Endothelial cell of umbilical vein (primary cell): ENCODE results near the gene NPLOC4. TPM values are rescaled to one million over a fixed set of nuclear protein-coding genes. Genes with fewer than 3 reads are reported as not detected.
A peak's percentile ranks its signal among the peaks of the same experiment; 100 is the strongest.

Experiments used
- BruUV-seq: library from RNA; stranded (reverse); fragments of 400-500 nt; replicated peaks from 2 replicates; lab custom pipeline; 2021; lab: Mats Ljungman, UMichigan
- CTCF ChIA-PET: fragments of 300-600, 350-600 bp; sonication (Branson Sonifier 250); formaldehyde crosslinking; loops from one replicate; lab custom pipeline; 2021; ENCODE audit warnings: antibody characterized with exemption, inconsistent platforms; lab: Charles Lee
- POLR2A ChIA-PET: fragments of 300-600, 350-600 bp; sonication (Branson Sonifier 250); formaldehyde crosslinking; loops from one replicate; lab custom pipeline; 2021; ENCODE audit warnings: antibody characterized with exemption, inconsistent platforms; lab: Charles Lee
- DNase-seq: peaks from one replicate; pipeline ENCODE4 v3.0.0-alpha.2; 2011; ENCODE audit warnings: low read depth, low spot score
- FAIRE-seq: peaks from 2 replicates; lab custom pipeline; 2011; peaks lifted over from hg19 to GRCh38; lab: Jason Lieb, UNC
- H2AFZ ChIP-seq: 2 replicates; pipeline ENCODE4 v1.6.0; 2012; ENCODE audit warnings: low read depth, low read length, control low read depth, inconsistent platforms
- H3K27ac ChIP-seq: 2 replicates; pipeline ENCODE4 v1.5.1; 2011; ENCODE audit warnings: low read depth, mild to moderate bottlenecking, control low read depth, low read length, moderate library complexity; ENCODE audit not compliant: insufficient read depth
- H3K27me3 ChIP-seq, 2 experiments: 2 replicates each; pipeline versions ENCODE4 v1.6.0 to v1.6.1; 2011; ENCODE audit warnings: low read length in 2 of 2, mixed read lengths in 1 of 2; ENCODE audit not compliant: control insufficient read depth in 2 of 2, insufficient read depth in 2 of 2
- H3K36me3 ChIP-seq, 2 experiments: 2 replicates in 1 of 2; 3 replicates in 1 of 2; pipeline ENCODE4 v1.5.1; 2011; ENCODE audit warnings: low read length in 2 of 2, mild to moderate bottlenecking in 1 of 2, moderate library complexity in 1 of 2; ENCODE audit not compliant: control insufficient read depth in 2 of 2, insufficient read depth in 2 of 2; ENCODE audit errors: extremely low read depth in 1 of 2
- H3K4me1 ChIP-seq: 3 replicates; pipeline ENCODE4 v1.5.1; 2011; ENCODE audit warnings: mild to moderate bottlenecking, low read length; ENCODE audit not compliant: control insufficient read depth, insufficient read depth; ENCODE audit errors: extremely low read depth
- H3K4me2 ChIP-seq: 2 replicates; pipeline ENCODE4 v1.6.1; 2011; ENCODE audit warnings: low read length, control low read depth, mixed read lengths; ENCODE audit not compliant: insufficient read depth
- H3K4me3 ChIP-seq, 3 experiments: fragments of 200-600 bp in 1 of 3; sonication (generic), shearing (Covaris generic) in 1 of 3; replicated peaks in 1 of 3; 2 replicates each; pipeline ENCODE4 v1.5.1; 2011 to 2016; ENCODE audit warnings: control low read depth in 3 of 3, low read length in 3 of 3, mild to moderate bottlenecking in 2 of 3, inconsistent platforms in 1 of 3, low read depth in 1 of 3, moderate library complexity in 1 of 3; ENCODE audit not compliant: insufficient read depth in 1 of 3
- H3K79me2 ChIP-seq: 2 replicates; pipeline ENCODE4 v1.6.0; 2012; ENCODE audit warnings: low read length, inconsistent platforms; ENCODE audit not compliant: control insufficient read depth, insufficient read depth
- H3K9ac ChIP-seq: replicated peaks from 2 replicates; pipeline ENCODE3; 2011; ENCODE audit warnings: low read length, control low read depth; ENCODE audit not compliant: insufficient read depth; ENCODE audit errors: extremely low read depth
- H3K9me1 ChIP-seq: replicated peaks from 3 replicates; pipeline ENCODE4 v1.6.0; 2011; ENCODE audit warnings: mild to moderate bottlenecking, low read length; ENCODE audit not compliant: control insufficient read depth, insufficient read depth; ENCODE audit errors: extremely low read depth
- H3K9me3 ChIP-seq: replicated peaks from 2 replicates; pipeline ENCODE4 v1.5.1; 2012; ENCODE audit warnings: low read length, inconsistent platforms; ENCODE audit not compliant: control insufficient read depth, insufficient read depth
- H4K20me1 ChIP-seq: replicated peaks from 2 replicates; pipeline ENCODE3; 2011; ENCODE audit warnings: mild to moderate bottlenecking, low read length; ENCODE audit not compliant: control insufficient read depth, insufficient read depth; ENCODE audit errors: extremely low read depth
- EZH2 ChIP-seq: IDR thresholded peaks from 2 replicates; pipeline ENCODE4 v1.6.1; 2012; ENCODE audit warnings: borderline replicate concordance, low read depth, mild to moderate bottlenecking, moderate library complexity, low read length, inconsistent platforms; ENCODE audit not compliant: severe bottlenecking
- FOS ChIP-seq: IDR thresholded peaks from 2 replicates; pipeline ENCODE4 v1.6.1; 2011; ENCODE audit warnings: mild to moderate bottlenecking, low read length, moderate library complexity, borderline replicate concordance; ENCODE audit not compliant: insufficient read depth
- GATA2 ChIP-seq: IDR thresholded peaks from 2 replicates; pipeline ENCODE4 v1.7.0; 2011; ENCODE audit warnings: low read depth, mild to moderate bottlenecking, moderate library complexity, mixed read lengths, low read length; ENCODE audit not compliant: insufficient read length, insufficient read depth
- JUN ChIP-seq: IDR thresholded peaks from 2 replicates; pipeline ENCODE4 v1.6.1; 2011; ENCODE audit warnings: borderline replicate concordance, low read depth; ENCODE audit not compliant: insufficient read length, insufficient read depth
- MYC ChIP-seq: IDR thresholded peaks from one replicate; pipeline ENCODE4 v1.6.1; 2011; ENCODE audit warnings: mild to moderate bottlenecking, low read depth, low read length
- POLR2A ChIP-seq: IDR thresholded peaks from 2 replicates; pipeline ENCODE4 v1.6.1; 2012; ENCODE audit warnings: low read depth, mild to moderate bottlenecking, control low read depth, low read length
- POLR2AphosphoS5 ChIP-seq: IDR thresholded peaks from 2 replicates; pipeline ENCODE4 v1.6.1; 2012; ENCODE audit warnings: low read depth, mild to moderate bottlenecking, control low read depth, low read length, moderate library complexity; ENCODE audit not compliant: insufficient read depth
- dilution Hi-C: fragments of 300-500 bp; cut with MboI; formaldehyde crosslinking; loops from one replicate; pipeline ENCODE4 v1.15.0; 2019; ENCODE audit warnings: low sequenced_read_pairs; ENCODE audit not compliant: extremely low pct_ligation_motif_present
- intact Hi-C: fragments of 100-400 bp; cut with micrococcal nuclease; formaldehyde crosslinking; loops from one replicate; pipeline ENCODE4 v1.10.0; 2022
- polyA plus RNA-seq, 4 experiments: library from polyadenylated mRNA; depleted of rRNA in 3 of 4; stranded (reverse) in 3 of 4; unstranded in 1 of 4; fragments of >200 nt; gene quantifications; 2 replicates each; pipeline versions ENCODE4 v1.2.1 to v1.2.3, GENCODE V29; 2011 to 2012; ENCODE audit warnings: missing spikeins in 1 of 4
- total RNA-seq: library from RNA; stranded (reverse); gene quantifications from 2 replicates; pipeline ENCODE4 v1.2.3, GENCODE V29; 2021
- TF ChIP-seq, protein P1 (sequence below), 2 donors: IDR thresholded peaks; 1 replicate in 1 of 2; 2 replicates in 1 of 2; pipeline ENCODE4 v1.5.1; 2011; ENCODE audit warnings: low read length in 2 of 2, mild to moderate bottlenecking in 2 of 2, moderate library complexity in 2 of 2, control low read depth in 1 of 2, inconsistent platforms in 1 of 2, low read depth in 1 of 2; ENCODE audit not compliant: insufficient read depth in 1 of 2; ENCODE audit errors: extremely low read depth in 1 of 2
- TF ChIP-seq, protein P2 (sequence below): IDR thresholded peaks from 2 replicates; pipeline ENCODE4 v1.6.1; 2011; ENCODE audit not compliant: insufficient read depth, insufficient read length

The NPLOC4 gene
- total and polyA plus RNA-seq, 2 donors (not counting 3 experiments of a cell fraction or from before 2014, with no cell fraction given), result 150 to 175 TPM

- dilution Hi-C loops (no loop called here), intact Hi-C loops (no loop called here)
- no peak for DNase-seq
- H2AFZ ChIP-seq, result no peak overlapping the region
- CTCF ChIA-PET, result interaction anchor here (1.0 to 1.7 kb wide), 5 partner anchors 10 to 45 kb away, joined by 3 to 9 read pairs (median 4); no protein-coding TSS in a partner anchor
- peaks cover under 1% of the 10 kb centered on the region for H3K79me2 ChIP-seq
- no peak overlapping the region for H3K9ac ChIP-seq
- peak overlapping the region; percentile 16 for H3K27ac ChIP-seq
- H3K9me3 ChIP-seq, result no peaks in the 10 kb centered on the region
- H4K20me1 ChIP-seq, result no peaks in the 10 kb centered on the region
- H3K36me3 ChIP-seq, result peaks cover 0 to 33% of the 10 kb centered on the region in 2 experiments
- no peak overlapping the region for H3K4me2 ChIP-seq
- no peak overlapping the region for H3K4me3 ChIP-seq
- FAIRE-seq, result no peak
- POLR2A ChIA-PET, result no interaction called here
- H3K27me3 ChIP-seq, result no peaks in the 10 kb centered on the region
- H3K4me1 ChIP-seq, result peaks cover 50% of the 10 kb centered on the region
- H3K9me1 ChIP-seq, result no peaks in the 10 kb centered on the region
- TSS peak; percentile 25 for BruUV-seq
- TF ChIP-seq, protein P1, sequence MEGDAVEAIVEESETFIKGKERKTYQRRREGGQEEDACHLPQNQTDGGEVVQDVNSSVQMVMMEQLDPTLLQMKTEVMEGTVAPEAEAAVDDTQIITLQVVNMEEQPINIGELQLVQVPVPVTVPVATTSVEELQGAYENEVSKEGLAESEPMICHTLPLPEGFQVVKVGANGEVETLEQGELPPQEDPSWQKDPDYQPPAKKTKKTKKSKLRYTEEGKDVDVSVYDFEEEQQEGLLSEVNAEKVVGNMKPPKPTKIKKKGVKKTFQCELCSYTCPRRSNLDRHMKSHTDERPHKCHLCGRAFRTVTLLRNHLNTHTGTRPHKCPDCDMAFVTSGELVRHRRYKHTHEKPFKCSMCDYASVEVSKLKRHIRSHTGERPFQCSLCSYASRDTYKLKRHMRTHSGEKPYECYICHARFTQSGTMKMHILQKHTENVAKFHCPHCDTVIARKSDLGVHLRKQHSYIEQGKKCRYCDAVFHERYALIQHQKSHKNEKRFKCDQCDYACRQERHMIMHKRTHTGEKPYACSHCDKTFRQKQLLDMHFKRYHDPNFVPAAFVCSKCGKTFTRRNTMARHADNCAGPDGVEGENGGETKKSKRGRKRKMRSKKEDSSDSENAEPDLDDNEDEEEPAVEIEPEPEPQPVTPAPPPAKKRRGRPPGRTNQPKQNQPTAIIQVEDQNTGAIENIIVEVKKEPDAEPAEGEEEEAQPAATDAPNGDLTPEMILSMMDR (IDR thresholded peaks at IDR 0.05; ENCODE audit: extremely low read depth in 1 of 2, insufficient read depth in 1 of 2, low read depth in 1 of 2, low read length in 2 of 2), result no peak
- TF ChIP-seq FOS (no peak), MYC (no peak)
These were observed 80.0 kb downstream of the NPLOC4 start for GRCh38 chr17:81556863-81557262.

- DNase-seq (no peak), FAIRE-seq (peak; percentile 81)
- peak; percentile 26 for TF ChIP-seq JUN
- TF ChIP-seq, protein P1 (IDR thresholded peaks at IDR 0.05; ENCODE audit: extremely low read depth in 1 of 2, insufficient read depth in 1 of 2, low read depth in 1 of 2, low read length in 2 of 2), result no peak
- TF ChIP-seq, protein P2, sequence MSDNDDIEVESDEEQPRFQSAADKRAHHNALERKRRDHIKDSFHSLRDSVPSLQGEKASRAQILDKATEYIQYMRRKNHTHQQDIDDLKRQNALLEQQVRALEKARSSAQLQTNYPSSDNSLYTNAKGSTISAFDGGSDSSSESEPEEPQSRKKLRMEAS, result no peak
- TF ChIP-seq GATA2, result no peak
- peak; percentile 52 for TF ChIP-seq FOS
- TF ChIP-seq EZH2, result no peak
- TF ChIP-seq MYC, result no peak
- TF ChIP-seq POLR2AphosphoS5, result no peak
- TF ChIP-seq POLR2A, result no peak
- no peaks in the 10 kb centered on the region for H3K9me1 ChIP-seq
- H4K20me1 ChIP-seq, result no peaks in the 10 kb centered on the region
- peaks cover 7% of the 10 kb centered on the region for H3K79me2 ChIP-seq
- ChIA-PET POLR2A (no interaction called here), CTCF (interaction anchor here (1.5 to 3.2 kb wide), 2 partner anchors 10 to 27 kb away, joined by 5 to 16 read pairs; no protein-coding TSS in a partner anchor)
- no TSS peak for BruUV-seq
- H3K4me1 ChIP-seq, result peaks cover 47% of the 10 kb centered on the region
- H3K4me2 ChIP-seq, result no peak overlapping the region
- no peak overlapping the region for H3K9ac ChIP-seq
- H3K36me3 ChIP-seq, result peaks cover 0 to 33% of the 10 kb centered on the region in 2 experiments
- no peaks in the 10 kb centered on the region for H3K9me3 ChIP-seq
- dilution Hi-C loops, result no loop called here
- no peaks in the 10 kb centered on the region for H3K27me3 ChIP-seq
- no peak overlapping the region for H2AFZ ChIP-seq
- H3K4me3 ChIP-seq, result no peak overlapping the region
- H3K27ac ChIP-seq, result no peak overlapping the region
- intact Hi-C loops, result no loop called here
These were observed 80.7 kb downstream of the NPLOC4 start for GRCh38 chr17:81556175-81556691.
